K562 (cell line): ENCODE results near the gene DGCR6L. TPM values are rescaled to one million over a fixed set of nuclear protein-coding genes. Genes with fewer than 3 reads are reported as not detected.
"Not testable (repeated sequence)": the region's sequence is repeated elsewhere in the genome, so short reads cannot be mapped to it uniquely, and the experiment has no call there.

ENCODE experiments used
- ATAC-seq: fragments of 200-7000 bp; cut with Tn5 transposase; 3 replicates; pipeline ENCODE4 v1.9.1; 2020; ENCODE audit warnings: moderate library complexity
- BruUV-seq: library from RNA; stranded (reverse); fragments of 400-500 nt; replicated peaks from 2 replicates; lab custom pipeline; 2021; lab: Mats Ljungman, UMichigan
- CTCF ChIA-PET: fragments of 300-600 bp; formaldehyde crosslinking; extraction: SDS; loops from one replicate; lab custom pipeline; 2021; ENCODE audit warnings: low intra/inter-chr PET ratio; lab: Yijun Ruan, JAX
- POLR2A ChIA-PET: fragments of 300-600, 350-650 bp; sonication (Branson Sonifier 250); formaldehyde crosslinking; extraction: SDS; loops from one replicate; lab custom pipeline; 2021; ENCODE audit warnings: antibody characterized with exemption, inconsistent platforms; lab: Yijun Ruan, JAX
- DNase-seq, 4 experiments: peaks; one replicate each; pipeline versions ENCODE4 v3.0.0 to v3.0.0-alpha.2; 2011 to 2018; ENCODE audit warnings: low spot score in 3 of 4, mixed read lengths in 3 of 4; ENCODE audit errors: extremely low read depth in 1 of 4
- FAIRE-seq: peaks from 2 replicates; lab custom pipeline; 2011; peaks lifted over from hg19 to GRCh38; lab: Jason Lieb, UNC
- H2AFZ ChIP-seq: 2 replicates; pipeline ENCODE4 v1.6.0; 2011; ENCODE audit warnings: low read depth, low read length, control low read depth, inconsistent platforms
- H3K27ac ChIP-seq: fragments of 200-600 bp; 3 replicates; pipeline ENCODE4 v1.8.0; 2011; ENCODE audit warnings: low read depth, mild to moderate bottlenecking, control low read depth, inconsistent platforms, low read length, moderate library complexity, mixed read lengths; ENCODE audit errors: extremely low read depth
- H3K27me3 ChIP-seq, 2 experiments: fragments of 300-600 bp in 1 of 2; 2 replicates in 1 of 2; 3 replicates in 1 of 2; pipeline versions ENCODE4 v1.6.0 to v1.8.0; 2011; ENCODE audit warnings: inconsistent platforms in 2 of 2, low read length in 2 of 2, mild to moderate bottlenecking in 1 of 2, mixed read lengths in 1 of 2, moderate library complexity in 1 of 2; ENCODE audit not compliant: control insufficient read depth in 2 of 2, insufficient read depth in 2 of 2
- H3K36me3 ChIP-seq: fragments of 300-600 bp; 3 replicates; pipeline ENCODE4 v1.8.0; 2011; ENCODE audit warnings: mild to moderate bottlenecking, low read length, inconsistent platforms; ENCODE audit not compliant: control insufficient read depth, insufficient read depth
- H3K4me1 ChIP-seq, 2 experiments: fragments of 200-600 bp in 1 of 2; replicated peaks in 1 of 2; 2 replicates in 1 of 2; 3 replicates in 1 of 2; pipeline versions ENCODE4 v1.5.1 to v1.8.0; 2011; ENCODE audit warnings: inconsistent platforms in 2 of 2, low read length in 2 of 2, mild to moderate bottlenecking in 1 of 2, mixed read lengths in 1 of 2, moderate library complexity in 1 of 2; ENCODE audit not compliant: control insufficient read depth in 2 of 2, insufficient read depth in 2 of 2
- H3K4me2 ChIP-seq: 2 replicates; pipeline ENCODE4 v1.6.1; 2011; ENCODE audit warnings: low read length, control low read depth, inconsistent platforms, mixed read lengths; ENCODE audit not compliant: insufficient read depth
- H3K4me3 ChIP-seq: fragments of 200-600 bp; sonication (generic), shearing (Covaris generic); 2 replicates; pipeline ENCODE4 v1.5.1; 2016; ENCODE audit warnings: control low read depth, inconsistent platforms
- H3K79me2 ChIP-seq: fragments of 200-600 bp; 3 replicates; pipeline ENCODE4 v1.8.0; 2011; ENCODE audit warnings: low read length, inconsistent platforms; ENCODE audit not compliant: control insufficient read depth, insufficient read depth
- H3K9ac ChIP-seq, 2 experiments: 2 replicates each; pipeline versions ENCODE4 v1.6.0 to v1.6.1; 2011; ENCODE audit warnings: low read depth in 2 of 2, low read length in 2 of 2, control low read depth in 1 of 2, inconsistent platforms in 1 of 2, mild to moderate bottlenecking in 1 of 2, mixed read lengths in 1 of 2; ENCODE audit not compliant: insufficient read depth in 1 of 2
- H3K9me1 ChIP-seq: one replicate; pipeline ENCODE4 v1.6.0; 2011; ENCODE audit warnings: inconsistent platforms, mild to moderate bottlenecking, low read length, moderate library complexity; ENCODE audit not compliant: control insufficient read depth, insufficient read depth
- H3K9me3 ChIP-seq: replicated peaks from 2 replicates; pipeline ENCODE4 v1.5.1; 2011; ENCODE audit warnings: low read depth, low read length, inconsistent platforms; ENCODE audit not compliant: control insufficient read depth, insufficient read depth
- H4K20me1 ChIP-seq: replicated peaks from 2 replicates; pipeline ENCODE4 v1.6.1; 2011; ENCODE audit warnings: low read length, inconsistent platforms, mixed read lengths; ENCODE audit not compliant: control insufficient read depth, insufficient read depth
- CREM ChIP-seq: IDR thresholded peaks from 2 replicates; pipeline ENCODE4 v1.6.1; 2014; ENCODE audit warnings: antibody characterized with exemption, low read depth
- MYNN ChIP-seq, 2 experiments: sonication (generic); formaldehyde crosslinking in 1 of 2; IDR thresholded peaks; 2 replicates each; pipeline versions ENCODE4 v1.5.0 to v1.6.1; 2016 to 2020; ENCODE audit warnings: antibody characterized with exemption in 1 of 2, missing genetic modification reagents in 1 of 2
- RCOR1 ChIP-seq, 2 experiments: IDR thresholded peaks; 2 replicates each; pipeline ENCODE4 v1.6.1; 2012; ENCODE audit warnings: low read depth in 2 of 2, low read length in 2 of 2, borderline replicate concordance in 1 of 2, improper control_type of control experiment in 1 of 2
- SRF ChIP-seq, 2 experiments: fragments of 250-450, 450-650 bp in 1 of 2; sonication (Bioruptor Pico) in 1 of 2; sonication (generic) in 1 of 2; formaldehyde crosslinking; IDR thresholded peaks; 2 replicates each; pipeline versions ENCODE4 v1.5.0 to v1.5.1; 2020 to 2022; ENCODE audit warnings: mild to moderate bottlenecking in 1 of 2, missing genetic modification reagents in 1 of 2
- TEAD1 ChIP-seq, 2 experiments: fragments of 450-650 bp in 1 of 2; sonication (generic) in 1 of 2; formaldehyde crosslinking; IDR thresholded peaks; 2 replicates each; pipeline versions ENCODE4 v1.4.0 to v1.8.0; 2020 to 2022; ENCODE audit warnings: mild to moderate bottlenecking in 2 of 2, missing genetic modification reagents in 1 of 2
- ZNF24 ChIP-seq: fragments of 450-650 bp; IDR thresholded peaks from 2 replicates; pipeline ENCODE4 v1.6.1; 2016
- ZSCAN29 ChIP-seq: fragments of 450-650 bp; IDR thresholded peaks from 2 replicates; pipeline ENCODE4 v1.6.1; 2017
- WGBS: fragments of 100-300 bp; shearing (Covaris generic); methylation state at CpG from one replicate; pipeline ENCODE4 v1.1.6; 2016; ENCODE audit warnings: low coverage, mixed read lengths; ENCODE audit not compliant: insufficient coverage; ENCODE audit errors: missing lambda C conversion rate; 5-methylcytosine and 5-hydroxymethylcytosine counted together
- in situ Hi-C: fragments of 300-500 bp; cut with MboI; formaldehyde crosslinking; loops from 4 replicates; pipeline ENCODE4 v1.15.0; 2018; ENCODE audit warnings: inconsistent platforms, mixed read lengths
- intact Hi-C: fragments of 100-400 bp; cut with micrococcal nuclease; formaldehyde crosslinking; loops from 2 replicates; pipeline ENCODE4 v1.14.2; 2022
- polyA plus RNA-seq, 8 experiments: library from polyadenylated mRNA; depleted of rRNA in 4 of 8; stranded (reverse) in 5 of 8; unstranded in 3 of 8; fragments of >200 nt; fragmentation: Nextera tagmentation in 2 of 8; fragmentation: Illumina TruSeq in 1 of 8; extraction: Ambion mirVana in 2 of 8; extraction: Trizol in 1 of 8; gene quantifications; 2 replicates each; pipeline versions ENCODE4 v1.2.1 to v1.2.3, GENCODE V29; 2011 to 2014; ENCODE audit warnings: inconsistent platforms in 1 of 8, missing spikeins in 1 of 8
- total RNA-seq, 7 experiments: library from RNA; depleted of rRNA in 6 of 7; stranded (reverse); fragments of >200 nt in 6 of 7; fragmentation: Illumina TruSeq in 2 of 7; extraction: Trizol in 2 of 7; gene quantifications; 2 replicates each; pipeline versions ENCODE4 v1.2.1 to v1.2.3, GENCODE V29; 2011 to 2021; ENCODE audit warnings: low replicate concordance in 1 of 7
- TF ChIP-seq, protein P1 (sequence below): sonication (generic); formaldehyde crosslinking; IDR thresholded peaks from 2 replicates; pipeline ENCODE4 v1.9.0; 2022; ENCODE audit warnings: mild to moderate bottlenecking, missing genetic modification reagents
- TF ChIP-seq, protein P2 (sequence below), 3 experiments: IDR thresholded peaks in 2 of 3; conservative IDR thresholded peaks in 1 of 3; 2 replicates each; pipeline ENCODE4 v1.5.1; 2011 to 2012; ENCODE audit warnings: low read length in 3 of 3, mild to moderate bottlenecking in 3 of 3, control low read depth in 2 of 3, improper control_type of control experiment in 1 of 3, inconsistent platforms in 1 of 3, low read depth in 1 of 3, mixed read lengths in 1 of 3, moderate library complexity in 1 of 3; ENCODE audit not compliant: insufficient read depth in 2 of 3
- TF ChIP-seq, protein P3 (sequence below): fragments of 200-800 bp; sonication (Bioruptor generic); IDR thresholded peaks from 2 replicates; pipeline ENCODE4 v1.6.1; 2017; ENCODE audit warnings: missing genetic modification characterization, missing compliant biosample characterization
- TF ChIP-seq, protein P4 (sequence below): sonication (generic); formaldehyde crosslinking; IDR thresholded peaks from 2 replicates; pipeline ENCODE4 v1.8.1; 2023; ENCODE audit warnings: mild to moderate bottlenecking, missing genetic modification reagents

DGCR6L gene
- total and polyA plus RNA-seq, 9 of the 15 experiments (the other 6 are each of a cell fraction or from before 2014, with no cell fraction given) = 3.6 to 151 (median 51.0) TPM

DNA sequence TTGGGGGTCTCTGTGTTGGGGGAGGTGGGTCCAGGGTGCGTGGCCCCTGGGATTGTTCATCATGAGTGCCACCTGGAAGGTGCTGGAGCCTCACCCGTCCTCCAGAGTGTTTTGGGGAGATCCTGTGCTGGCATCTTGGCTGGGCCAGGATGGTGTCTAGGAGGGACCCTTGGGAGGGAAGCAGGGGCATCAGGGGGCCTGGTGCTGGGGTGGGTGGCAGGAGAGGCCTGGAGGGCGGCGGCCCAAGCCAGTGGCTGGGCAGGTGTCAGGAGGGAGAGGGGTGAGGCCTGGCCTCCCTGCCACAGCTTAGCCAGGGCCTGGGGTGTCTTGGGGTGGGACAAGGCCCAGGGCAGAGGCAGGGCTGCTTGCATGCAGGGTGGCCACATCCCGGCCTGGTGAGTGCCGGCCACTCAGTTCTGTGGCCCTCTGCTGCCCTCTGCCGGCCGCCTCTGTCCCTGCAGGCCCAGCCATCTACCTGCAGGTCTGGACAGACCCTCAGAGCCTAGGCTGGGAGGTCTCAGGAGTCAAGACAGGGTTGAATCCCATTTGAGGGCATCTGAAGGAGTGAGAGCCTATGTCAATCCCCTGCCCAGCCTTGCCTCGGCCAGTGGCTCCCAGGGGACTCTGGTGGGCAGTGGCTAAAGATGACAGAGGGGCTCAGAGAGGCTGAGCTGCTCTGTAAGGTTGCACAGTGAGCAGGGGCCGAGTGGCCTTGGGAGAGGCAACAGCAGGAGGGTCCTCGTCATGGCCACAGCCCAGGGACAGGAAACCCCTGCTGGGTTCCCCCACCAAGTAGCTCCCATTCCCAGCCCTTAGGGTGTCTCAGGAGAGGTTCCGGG is 34.2 kb downstream of the DGCR6L start (continued):
- TF ChIP-seq MYNN (IDR thresholded peaks at IDR 0.05) (peak; percentile 77; the same call in 1 of the 2 replicates), SRF (CRISPR knock-in tag; IDR thresholded peaks at IDR 0.05) (peak in 1 of 2 experiments; percentile 83; a peak in 1 of 4 replicates), TEAD1 (CRISPR knock-in tag; IDR thresholded peaks at IDR 0.05) (peak in 1 of 2 experiments; percentile 51; a peak in 1 of 4 replicates), CREM (peak; percentile 48; the same call in 1 of the 2 replicates)
- TF ChIP-seq MYNN (CRISPR knock-in tag; IDR thresholded peaks at IDR 0.05) = not testable (repeated sequence)
- TF ChIP-seq, protein P1, sequence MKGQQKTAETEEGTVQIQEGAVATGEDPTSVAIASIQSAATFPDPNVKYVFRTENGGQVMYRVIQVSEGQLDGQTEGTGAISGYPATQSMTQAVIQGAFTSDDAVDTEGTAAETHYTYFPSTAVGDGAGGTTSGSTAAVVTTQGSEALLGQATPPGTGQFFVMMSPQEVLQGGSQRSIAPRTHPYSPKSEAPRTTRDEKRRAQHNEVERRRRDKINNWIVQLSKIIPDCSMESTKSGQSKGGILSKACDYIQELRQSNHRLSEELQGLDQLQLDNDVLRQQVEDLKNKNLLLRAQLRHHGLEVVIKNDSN (CRISPR knock-in tag) = peak; percentile 32; the same call in 1 of the 2 replicates

DNA sequence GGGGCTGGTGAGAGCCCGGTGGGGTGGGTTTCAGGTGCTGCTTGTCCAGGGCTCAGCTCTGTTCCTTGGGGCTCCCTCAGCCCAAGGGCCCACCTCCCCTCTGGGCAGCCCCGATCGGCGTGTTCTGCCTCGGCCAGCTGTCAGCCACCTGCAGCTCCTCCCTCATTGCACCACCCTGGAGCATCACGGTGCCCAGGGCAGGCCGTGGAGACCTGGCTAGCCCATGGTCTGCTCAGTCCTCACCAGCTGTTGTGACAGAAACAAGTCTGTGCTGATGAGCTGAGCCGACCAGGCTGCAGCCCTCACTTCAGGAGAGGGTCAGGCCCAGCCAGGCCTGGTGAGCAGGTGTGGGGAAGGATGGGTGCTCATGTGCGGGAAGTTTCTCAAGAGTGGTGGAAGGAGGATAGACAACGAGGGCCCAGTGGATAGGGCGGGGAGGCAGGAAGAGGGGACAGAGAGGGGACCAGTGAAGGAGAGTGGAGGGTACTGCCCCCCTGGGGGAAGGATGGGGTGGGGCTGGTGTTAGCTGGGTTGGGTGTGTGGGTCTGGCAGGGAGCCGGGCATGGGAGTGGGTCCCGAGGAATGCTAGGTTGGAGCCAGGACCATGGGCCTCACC is 35.3 kb downstream of the DGCR6L start:
- Histone ChIP-seq H3K79me2 (no peaks in the 10 kb centered on the region), H3K9ac (no peak overlapping the region; a peak in 1 of 4 replicates), H3K4me1 (peaks cover 0 to 21% of the 10 kb centered on the region in 2 experiments; a peak in 3 of 5 replicates), H4K20me1 (peaks cover 29% of the 10 kb centered on the region), H2AFZ (no peak overlapping the region), H3K9me1 (peaks cover 2% of the 10 kb centered on the region), H3K4me3 (no peak overlapping the region), H3K36me3 (no peaks in the 10 kb centered on the region), H3K4me2 (no peak overlapping the region), H3K27me3 (peaks cover 19 to 67% of the 10 kb centered on the region in 2 experiments), H3K9me3 (no peaks in the 10 kb centered on the region), H3K27ac (no peak overlapping the region)
- DNase-seq (peak in 1 of 4 experiments; percentile 45), ATAC-seq (peak; percentile 1; the same call in 1 of the 3 replicates), FAIRE-seq (no peak)
- BruUV-seq = no TSS peak
- in situ Hi-C loops (loop anchor here (5.0 kb wide), 1 partner anchor 1332 kb away; no protein-coding TSS in a partner anchor), intact Hi-C loops (loop anchor here (1.0 kb wide), 1 partner anchor 127 kb away; no protein-coding TSS in a partner anchor)
- POLR2A ChIA-PET = interaction anchor here (0.5 to 1.9 kb wide), 10 partner anchors 9 to 169 kb away, joined by 3 to 8 read pairs (median 4); no protein-coding TSS in a partner anchor
- 2% methylated on average over 13 of the region's 13 CpGs for WGBS
- CTCF ChIA-PET = interaction anchor here (1.1 to 4.8 kb wide), 4 partner anchors 33 to 566 kb away, joined by 3 to 126 read pairs (median 4); no protein-coding TSS in a partner anchor
- TF ChIP-seq ZSCAN29 (no peak), ZNF24 (no peak), RCOR1 (IDR thresholded peaks at IDR 0.05; ENCODE audit: borderline replicate concordance in 1 of 2, low read depth in 2 of 2, low read length in 2 of 2) (no peak)
- TF ChIP-seq, protein P2, sequence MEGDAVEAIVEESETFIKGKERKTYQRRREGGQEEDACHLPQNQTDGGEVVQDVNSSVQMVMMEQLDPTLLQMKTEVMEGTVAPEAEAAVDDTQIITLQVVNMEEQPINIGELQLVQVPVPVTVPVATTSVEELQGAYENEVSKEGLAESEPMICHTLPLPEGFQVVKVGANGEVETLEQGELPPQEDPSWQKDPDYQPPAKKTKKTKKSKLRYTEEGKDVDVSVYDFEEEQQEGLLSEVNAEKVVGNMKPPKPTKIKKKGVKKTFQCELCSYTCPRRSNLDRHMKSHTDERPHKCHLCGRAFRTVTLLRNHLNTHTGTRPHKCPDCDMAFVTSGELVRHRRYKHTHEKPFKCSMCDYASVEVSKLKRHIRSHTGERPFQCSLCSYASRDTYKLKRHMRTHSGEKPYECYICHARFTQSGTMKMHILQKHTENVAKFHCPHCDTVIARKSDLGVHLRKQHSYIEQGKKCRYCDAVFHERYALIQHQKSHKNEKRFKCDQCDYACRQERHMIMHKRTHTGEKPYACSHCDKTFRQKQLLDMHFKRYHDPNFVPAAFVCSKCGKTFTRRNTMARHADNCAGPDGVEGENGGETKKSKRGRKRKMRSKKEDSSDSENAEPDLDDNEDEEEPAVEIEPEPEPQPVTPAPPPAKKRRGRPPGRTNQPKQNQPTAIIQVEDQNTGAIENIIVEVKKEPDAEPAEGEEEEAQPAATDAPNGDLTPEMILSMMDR (IDR thresholded peaks at IDR 0.05 in 2 of 3, conservative IDR thresholded peaks at IDR 0.05 in 1 of 3; ENCODE audit: insufficient read depth in 2 of 3, low read depth in 1 of 3, low read length in 3 of 3) = 0 out of 6 replicates have a peak, but pooled peaks of 1 of the 3 experiments have one; percentile 1
- TF ChIP-seq, protein P3, sequence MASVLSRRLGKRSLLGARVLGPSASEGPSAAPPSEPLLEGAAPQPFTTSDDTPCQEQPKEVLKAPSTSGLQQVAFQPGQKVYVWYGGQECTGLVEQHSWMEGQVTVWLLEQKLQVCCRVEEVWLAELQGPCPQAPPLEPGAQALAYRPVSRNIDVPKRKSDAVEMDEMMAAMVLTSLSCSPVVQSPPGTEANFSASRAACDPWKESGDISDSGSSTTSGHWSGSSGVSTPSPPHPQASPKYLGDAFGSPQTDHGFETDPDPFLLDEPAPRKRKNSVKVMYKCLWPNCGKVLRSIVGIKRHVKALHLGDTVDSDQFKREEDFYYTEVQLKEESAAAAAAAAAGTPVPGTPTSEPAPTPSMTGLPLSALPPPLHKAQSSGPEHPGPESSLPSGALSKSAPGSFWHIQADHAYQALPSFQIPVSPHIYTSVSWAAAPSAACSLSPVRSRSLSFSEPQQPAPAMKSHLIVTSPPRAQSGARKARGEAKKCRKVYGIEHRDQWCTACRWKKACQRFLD (CRISPR knock-in tag) = no peak
- TF ChIP-seq, protein P4, sequence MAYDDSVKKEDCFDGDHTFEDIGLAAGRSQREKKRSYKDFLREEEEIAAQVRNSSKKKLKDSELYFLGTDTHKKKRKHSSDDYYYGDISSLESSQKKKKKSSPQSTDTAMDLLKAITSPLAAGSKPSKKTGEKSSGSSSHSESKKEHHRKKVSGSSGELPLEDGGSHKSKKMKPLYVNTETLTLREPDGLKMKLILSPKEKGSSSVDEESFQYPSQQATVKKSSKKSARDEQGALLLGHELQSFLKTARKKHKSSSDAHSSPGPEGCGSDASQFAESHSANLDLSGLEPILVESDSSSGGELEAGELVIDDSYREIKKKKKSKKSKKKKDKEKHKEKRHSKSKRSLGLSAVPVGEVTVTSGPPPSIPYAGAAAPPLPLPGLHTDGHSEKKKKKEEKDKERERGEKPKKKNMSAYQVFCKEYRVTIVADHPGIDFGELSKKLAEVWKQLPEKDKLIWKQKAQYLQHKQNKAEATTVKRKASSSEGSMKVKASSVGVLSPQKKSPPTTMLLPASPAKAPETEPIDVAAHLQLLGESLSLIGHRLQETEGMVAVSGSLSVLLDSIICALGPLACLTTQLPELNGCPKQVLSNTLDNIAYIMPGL (CRISPR knock-in tag) = no peak
